ENCODE results near the gene FOXP1. TPM values are rescaled to one million over a fixed set of nuclear protein-coding genes. Genes with fewer than 3 reads are reported as not detected.
"Not testable (repeated sequence)": the region's sequence is repeated elsewhere in the genome, so short reads cannot be mapped to it uniquely, and the experiment has no call there.

FOXP1 gene
- total RNA-seq, 4 donors from 2014 or later = 103 to 173 (median 140) TPM

DNA sequence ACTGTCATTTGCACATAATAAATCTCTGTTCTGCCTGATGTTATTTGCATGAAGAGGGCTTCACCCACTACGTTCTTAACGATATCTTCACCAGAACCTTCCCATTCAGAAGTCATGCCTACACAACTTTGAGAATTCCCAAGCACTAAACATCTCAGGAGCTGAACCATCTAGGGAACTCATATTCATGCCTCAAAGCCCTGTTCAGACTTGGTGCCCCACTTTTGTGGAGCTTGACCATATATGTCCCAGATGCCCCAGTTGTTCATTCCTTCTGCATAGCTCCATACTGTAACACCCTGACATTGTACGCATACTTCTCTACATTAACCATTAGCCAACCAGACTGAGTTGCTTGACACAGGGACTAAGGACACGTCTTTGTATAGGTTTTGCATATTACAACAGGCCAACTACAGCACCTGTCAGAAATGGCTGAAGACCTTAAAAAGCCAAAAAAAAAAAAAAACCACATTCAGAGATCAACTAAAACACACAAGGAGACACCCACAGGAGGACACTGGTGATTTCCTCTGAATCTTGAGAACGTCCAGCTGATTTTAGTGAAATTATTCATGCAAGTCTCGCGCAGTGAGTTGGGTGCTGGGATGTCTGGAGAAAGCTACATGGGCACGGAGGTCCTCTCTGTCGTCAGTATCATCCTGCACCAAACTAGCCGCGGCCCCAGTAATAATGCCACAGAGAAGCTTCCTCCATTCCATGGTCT, 141.4 kb downstream of the FOXP1 start:
- Histone ChIP-seq H3K4me3 (no peak overlapping the region), H3K27me3 (no peaks in the 10 kb centered on the region), H3K9me3 (no peaks in the 10 kb centered on the region), H3K36me3 (no peaks in the 10 kb centered on the region), H3K27ac (peak overlapping the region in 3 of 4 donors; percentile 76 to 87 (median 84)), H3K4me1 (peaks cover 0 to 39% (median 23%) of the 10 kb centered on the region in 4 donors)
- DNase-seq = peak in 1 of 3 donors; percentile 50
- TF ChIP-seq, protein P1, sequence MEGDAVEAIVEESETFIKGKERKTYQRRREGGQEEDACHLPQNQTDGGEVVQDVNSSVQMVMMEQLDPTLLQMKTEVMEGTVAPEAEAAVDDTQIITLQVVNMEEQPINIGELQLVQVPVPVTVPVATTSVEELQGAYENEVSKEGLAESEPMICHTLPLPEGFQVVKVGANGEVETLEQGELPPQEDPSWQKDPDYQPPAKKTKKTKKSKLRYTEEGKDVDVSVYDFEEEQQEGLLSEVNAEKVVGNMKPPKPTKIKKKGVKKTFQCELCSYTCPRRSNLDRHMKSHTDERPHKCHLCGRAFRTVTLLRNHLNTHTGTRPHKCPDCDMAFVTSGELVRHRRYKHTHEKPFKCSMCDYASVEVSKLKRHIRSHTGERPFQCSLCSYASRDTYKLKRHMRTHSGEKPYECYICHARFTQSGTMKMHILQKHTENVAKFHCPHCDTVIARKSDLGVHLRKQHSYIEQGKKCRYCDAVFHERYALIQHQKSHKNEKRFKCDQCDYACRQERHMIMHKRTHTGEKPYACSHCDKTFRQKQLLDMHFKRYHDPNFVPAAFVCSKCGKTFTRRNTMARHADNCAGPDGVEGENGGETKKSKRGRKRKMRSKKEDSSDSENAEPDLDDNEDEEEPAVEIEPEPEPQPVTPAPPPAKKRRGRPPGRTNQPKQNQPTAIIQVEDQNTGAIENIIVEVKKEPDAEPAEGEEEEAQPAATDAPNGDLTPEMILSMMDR (IDR thresholded peaks at IDR 0.05) = no peak
- TF ChIP-seq POLR2A (IDR thresholded peaks at IDR 0.05) = no peak

DNA sequence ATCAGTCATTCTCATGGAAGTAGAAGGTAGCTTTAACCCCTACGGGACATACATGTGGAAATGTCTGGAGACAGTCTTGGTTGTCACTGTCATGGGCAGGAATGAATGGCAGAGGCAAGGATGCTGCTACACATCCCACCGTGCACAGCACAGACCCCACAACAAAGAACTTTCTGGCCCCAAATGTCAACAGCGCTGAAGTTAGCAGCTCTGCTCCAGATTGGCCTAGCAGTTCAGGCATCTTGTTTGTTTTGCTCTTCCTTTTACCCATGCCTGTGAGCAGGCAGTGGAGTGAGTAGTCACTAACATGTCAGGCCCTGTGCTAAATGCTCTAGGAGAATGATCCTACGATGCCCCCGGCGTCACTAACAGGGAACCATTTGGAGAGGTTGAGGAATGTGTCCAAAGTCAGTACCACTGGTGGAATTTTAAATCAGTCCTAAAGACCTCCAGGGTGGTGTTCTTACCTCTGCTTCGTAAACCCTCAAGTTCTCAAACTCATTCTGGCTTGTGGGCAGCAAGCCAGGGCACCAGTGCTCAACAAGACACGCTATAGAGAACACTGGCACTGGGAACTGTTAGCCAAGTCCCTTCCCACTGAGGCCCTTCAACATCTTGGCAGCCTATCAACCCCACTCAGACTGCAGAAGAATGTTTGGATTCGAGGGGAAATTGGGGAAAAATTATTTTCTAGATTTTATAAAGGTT, 142.2 kb downstream of the FOXP1 start:
- Histone ChIP-seq H3K4me3 (no peak overlapping the region), H3K27ac (peak overlapping the region in 3 of 4 donors; percentile 12 to 87 (median 84)), H3K4me1 (peaks cover 0 to 39% (median 23%) of the 10 kb centered on the region in 4 donors), H3K27me3 (no peaks in the 10 kb centered on the region), H3K36me3 (no peaks in the 10 kb centered on the region), H3K9me3 (no peaks in the 10 kb centered on the region)
- no peak for TF ChIP-seq POLR2A (IDR thresholded peaks at IDR 0.05)
- TF ChIP-seq, protein P1 (IDR thresholded peaks at IDR 0.05) = no peak
- DNase-seq = no peak

DNA sequence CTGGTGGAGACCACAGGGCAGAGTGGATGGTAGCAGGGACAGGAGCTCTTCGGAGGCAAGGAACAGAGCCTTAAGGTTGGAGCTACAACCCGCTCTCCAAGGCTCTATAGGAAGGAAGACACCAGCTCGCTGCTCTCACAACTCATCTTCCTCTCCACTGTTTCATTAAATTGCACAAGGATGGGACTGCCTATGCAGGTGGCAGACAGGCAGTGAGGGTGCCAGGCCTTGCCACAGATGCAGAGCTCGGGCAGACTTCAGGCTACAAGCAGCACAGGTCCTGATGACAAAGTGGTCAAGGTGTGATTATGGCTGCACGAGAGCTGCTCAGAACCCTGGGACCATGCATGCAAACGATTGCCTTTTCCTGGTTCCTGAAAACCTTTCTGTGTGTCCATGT, 144.6 kb downstream of the FOXP1 start:
- no peak for DNase-seq
- no peaks in the 10 kb centered on the region for H3K27me3 ChIP-seq
- H3K36me3 ChIP-seq = no peaks in the 10 kb centered on the region
- H3K4me3 ChIP-seq = no peak overlapping the region
- peaks cover 0 to 25% (median 12%) of the 10 kb centered on the region in 4 donors for H3K4me1 ChIP-seq
- TF ChIP-seq, protein P1 (IDR thresholded peaks at IDR 0.05) = no peak
- no peak for TF ChIP-seq POLR2A (IDR thresholded peaks at IDR 0.05)
- peak overlapping the region in 1 of 4 donors; percentile 7 for H3K27ac ChIP-seq
- H3K9me3 ChIP-seq = no peaks in the 10 kb centered on the region

DNA sequence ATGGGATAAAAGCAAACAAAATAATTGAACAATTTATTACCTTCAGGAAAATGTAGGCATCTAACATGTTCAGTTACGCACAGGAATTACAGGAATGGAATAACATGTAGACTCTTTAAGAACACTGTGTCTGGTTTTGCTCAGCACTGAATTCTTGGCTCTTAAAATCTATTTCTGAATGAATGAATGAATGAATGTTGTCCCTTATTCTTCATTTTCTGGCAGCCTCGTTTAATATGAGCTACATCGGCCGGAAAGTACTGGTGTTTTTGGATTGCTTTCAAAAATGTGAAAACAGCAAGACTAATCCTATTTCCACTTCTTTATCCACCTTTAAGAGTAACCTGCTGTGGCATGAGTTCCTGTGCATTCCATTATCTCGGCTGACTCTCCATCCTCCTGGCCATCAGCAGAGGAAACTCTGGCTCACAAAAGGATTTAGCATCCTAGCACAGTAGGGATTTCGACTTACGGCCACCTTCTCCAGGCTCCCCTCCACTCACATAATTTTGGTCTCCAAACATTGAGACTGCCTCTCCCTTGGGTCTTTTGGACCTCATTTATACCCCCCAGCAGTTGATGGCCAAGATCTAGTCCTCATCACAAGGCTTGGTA, 145.3 kb downstream of the FOXP1 start:
- H3K27me3 ChIP-seq = no peaks in the 10 kb centered on the region

DNA sequence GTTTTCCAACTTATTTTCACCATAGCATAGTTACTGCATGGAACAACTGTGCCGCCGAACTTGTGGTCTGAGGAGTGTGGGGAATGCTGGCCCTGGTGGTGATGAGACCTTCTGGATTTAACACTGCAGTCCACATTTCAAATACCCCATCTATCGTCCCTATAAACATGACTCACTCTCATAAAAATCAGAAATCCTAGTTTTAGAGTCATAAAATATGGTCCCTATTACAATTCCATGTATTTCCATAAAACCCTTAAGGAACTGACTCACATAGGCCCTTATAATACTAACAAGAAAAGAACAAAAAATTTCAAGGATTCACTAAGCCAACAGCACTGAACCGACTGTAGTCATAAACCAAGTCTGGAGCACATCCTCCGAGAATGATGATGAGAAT, 147.2 kb downstream of the FOXP1 start:
- H3K36me3 ChIP-seq = no peaks in the 10 kb centered on the region
- H3K4me1 ChIP-seq = peaks cover 0 to 9% (median 2%) of the 10 kb centered on the region in 4 donors
- DNase-seq = no peak
- H3K9me3 ChIP-seq = no peaks in the 10 kb centered on the region
- no peak overlapping the region for H3K27ac ChIP-seq
- no peaks in the 10 kb centered on the region for H3K27me3 ChIP-seq
- TF ChIP-seq, protein P1 (IDR thresholded peaks at IDR 0.05) = no peak
- TF ChIP-seq POLR2A (IDR thresholded peaks at IDR 0.05) = no peak
- H3K4me3 ChIP-seq = no peak overlapping the region

More for the DNA sequence above, 145.3 kb downstream of the FOXP1 start:
- Histone ChIP-seq H3K4me1 (peaks cover 0 to 19% (median 10%) of the 10 kb centered on the region in 4 donors), H3K4me3 (no peak overlapping the region), H3K9me3 (no peaks in the 10 kb centered on the region), H3K27ac (no peak overlapping the region), H3K36me3 (no peaks in the 10 kb centered on the region)
- no peak for DNase-seq
- no peak for TF ChIP-seq POLR2A (IDR thresholded peaks at IDR 0.05)
- TF ChIP-seq, protein P1 (IDR thresholded peaks at IDR 0.05) = no peak

DNA sequence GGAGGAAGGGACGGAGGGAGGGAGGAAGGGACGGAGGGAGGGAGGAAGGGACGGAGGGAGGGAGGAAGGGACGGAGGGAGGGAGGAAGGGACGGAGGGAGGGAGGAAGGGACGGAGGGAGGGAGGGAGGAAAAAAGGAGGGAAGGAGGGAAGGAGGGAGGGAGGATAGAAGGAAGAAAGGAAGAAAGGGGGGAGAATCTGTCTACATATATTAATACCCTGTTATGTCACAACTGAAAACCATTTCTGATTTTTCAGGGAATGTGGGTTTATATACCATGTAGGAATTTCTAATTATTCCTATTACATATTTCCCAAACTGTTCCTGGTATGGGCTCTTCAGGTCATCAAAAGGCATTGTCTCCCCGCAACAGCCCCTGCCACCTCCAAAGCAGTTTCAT, 147.7 kb downstream of the FOXP1 start:
- not testable (repeated sequence) for H3K27me3 ChIP-seq, H3K4me1 ChIP-seq, H3K36me3 ChIP-seq, DNase-seq, H3K4me3 ChIP-seq, H3K9me3 ChIP-seq, H3K27ac ChIP-seq
